Measurements from ENCODE around the gene C1R. TPM values are rescaled to one million over a fixed set of nuclear protein-coding genes. Genes with fewer than 3 reads are reported as not detected.

Gene C1R
- total RNA-seq, 1 experiment from 2014 or later: 11.5 TPM

DNA sequence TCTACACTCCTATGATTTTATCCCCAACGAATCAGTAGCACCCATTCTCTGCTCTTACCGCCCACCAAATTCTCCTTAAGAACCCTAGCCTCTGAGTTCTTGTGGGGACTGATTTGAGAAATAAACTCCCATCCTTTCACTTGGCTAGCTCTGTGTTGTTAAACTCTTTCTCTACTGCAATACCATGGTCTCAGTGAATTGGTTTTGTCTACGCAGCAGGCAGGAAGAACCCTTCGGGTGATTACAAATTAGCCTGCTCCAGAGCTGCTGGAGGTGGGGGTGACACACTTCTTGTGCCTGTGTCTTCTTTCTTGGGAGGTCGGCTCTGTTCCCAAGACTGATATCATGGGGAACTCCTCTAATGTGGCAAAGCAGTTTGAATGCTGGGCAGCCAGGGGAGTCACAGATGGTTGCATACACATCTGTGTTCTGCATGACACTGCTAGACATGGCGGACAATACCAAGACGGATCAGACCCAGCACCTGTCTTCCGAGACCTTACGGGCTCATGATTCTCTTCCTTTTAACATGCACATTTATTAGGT is 33.3 kb downstream of the C1R start:
- no peaks in the 10 kb centered on the region for H4K20me1 ChIP-seq (ENCODE audit: control insufficient read depth, insufficient read depth, insufficient read length)
- no peak overlapping the region for H4K8ac ChIP-seq (replicated peaks; ENCODE audit: insufficient read length, low read depth, low read length)
- H3K56ac ChIP-seq (ENCODE audit: insufficient read length, low read depth, low read length): no peak overlapping the region
- TF ChIP-seq, protein P1, sequence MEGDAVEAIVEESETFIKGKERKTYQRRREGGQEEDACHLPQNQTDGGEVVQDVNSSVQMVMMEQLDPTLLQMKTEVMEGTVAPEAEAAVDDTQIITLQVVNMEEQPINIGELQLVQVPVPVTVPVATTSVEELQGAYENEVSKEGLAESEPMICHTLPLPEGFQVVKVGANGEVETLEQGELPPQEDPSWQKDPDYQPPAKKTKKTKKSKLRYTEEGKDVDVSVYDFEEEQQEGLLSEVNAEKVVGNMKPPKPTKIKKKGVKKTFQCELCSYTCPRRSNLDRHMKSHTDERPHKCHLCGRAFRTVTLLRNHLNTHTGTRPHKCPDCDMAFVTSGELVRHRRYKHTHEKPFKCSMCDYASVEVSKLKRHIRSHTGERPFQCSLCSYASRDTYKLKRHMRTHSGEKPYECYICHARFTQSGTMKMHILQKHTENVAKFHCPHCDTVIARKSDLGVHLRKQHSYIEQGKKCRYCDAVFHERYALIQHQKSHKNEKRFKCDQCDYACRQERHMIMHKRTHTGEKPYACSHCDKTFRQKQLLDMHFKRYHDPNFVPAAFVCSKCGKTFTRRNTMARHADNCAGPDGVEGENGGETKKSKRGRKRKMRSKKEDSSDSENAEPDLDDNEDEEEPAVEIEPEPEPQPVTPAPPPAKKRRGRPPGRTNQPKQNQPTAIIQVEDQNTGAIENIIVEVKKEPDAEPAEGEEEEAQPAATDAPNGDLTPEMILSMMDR (conservative IDR thresholded peaks at IDR 0.05): no peak
- no peaks in the 10 kb centered on the region for H3K36me3 Mint-ChIP-seq (ENCODE audit: insufficient read depth in 1 of 3, low read depth in 3 of 3)
- H3K4me1 ChIP-seq (ENCODE audit: insufficient read depth, low read length): no peaks in the 10 kb centered on the region; the same call in 1 of the 2 replicates
- H2AK5ac ChIP-seq (ENCODE audit: insufficient read length, low read length): no peak overlapping the region
- H3K27me3 ChIP-seq (ENCODE audit: insufficient read depth, low read length): no peaks in the 10 kb centered on the region
- no peaks in the 10 kb centered on the region for H3K23me2 ChIP-seq (ENCODE audit: insufficient read length, low read depth, low read length, poor library complexity, severe bottlenecking)
- H2BK20ac ChIP-seq (ENCODE audit: low read depth, low read length, poor library complexity, severe bottlenecking): no peak overlapping the region
- no peak overlapping the region for H3K4ac ChIP-seq (ENCODE audit: low read depth, low read length)
- no peak overlapping the region for H3K4me3 Mint-ChIP-seq
- no peak overlapping the region for H3K27ac ChIP-seq (ENCODE audit: insufficient read length, low read depth, low read length)
- peak overlapping the region in 1 of 3 experiments; percentile 33; a peak in 1 of 7 replicates for H3K27ac Mint-ChIP-seq
- DNase-seq: no peak
- H2BK12ac ChIP-seq (ENCODE audit: insufficient read length, low read depth, low read length): no peak overlapping the region
- no peak overlapping the region for H2AFZ ChIP-seq (ENCODE audit: low read length)
- no peak overlapping the region for H3K23ac ChIP-seq (ENCODE audit: insufficient read length, low read depth, low read length)
- peaks cover 4% of the 10 kb centered on the region for H3K27me3 Mint-ChIP-seq (ENCODE audit: low read depth)
- no peaks in the 10 kb centered on the region for H3K79me2 ChIP-seq (ENCODE audit: insufficient read depth, low read length)
- peaks cover 14 to 16% of the 10 kb centered on the region in 2 experiments for H3K4me1 Mint-ChIP-seq
- no CpG with 5 or more reads among the region's 9 CpGs for WGBS (ENCODE audit: extremely low coverage, insufficient read length, low lambda C conversion rate)
- H3K79me1 ChIP-seq (ENCODE audit: insufficient read depth, low read depth, low read length, poor library complexity, severe bottlenecking): no peaks in the 10 kb centered on the region
- H3T11ph ChIP-seq (ENCODE audit: low read length): no peak overlapping the region
- H3K9me3 Mint-ChIP-seq: no peaks in the 10 kb centered on the region; a peak in 1 of 5 replicates
- H3K18ac ChIP-seq (ENCODE audit: insufficient read length, low read depth, low read length): no peak overlapping the region
- H3K14ac ChIP-seq (ENCODE audit: insufficient read depth, low read length): no peak overlapping the region
- H4K5ac ChIP-seq (ENCODE audit: insufficient read length, low read depth, low read length): no peak overlapping the region
- H2BK15ac ChIP-seq (ENCODE audit: low read depth, low read length): no peak overlapping the region
- H3K9me3 ChIP-seq (ENCODE audit: control insufficient read depth, low read depth, low read length): no peaks in the 10 kb centered on the region
- H2BK120ac ChIP-seq (ENCODE audit: low read depth, low read length, poor library complexity, severe bottlenecking): no peak overlapping the region
- no peak overlapping the region for H2BK5ac ChIP-seq (ENCODE audit: insufficient read length, low read length)
- no peak overlapping the region for H3K9ac ChIP-seq (ENCODE audit: extremely low read depth, insufficient read length, low read length)
- no peak overlapping the region for H4K91ac ChIP-seq (ENCODE audit: insufficient read length, low read depth, low read length)
- no peak overlapping the region for H3K4me2 ChIP-seq (ENCODE audit: insufficient read depth, insufficient read length, low read length)

Measured in H9 (cell line).